Measurements from ENCODE around the gene EPHA5.
"Not testable (repeated sequence)": the region's sequence is repeated elsewhere in the genome, so short reads cannot be mapped to it uniquely, and the experiment has no call there.

EPHA5 gene

DNA sequence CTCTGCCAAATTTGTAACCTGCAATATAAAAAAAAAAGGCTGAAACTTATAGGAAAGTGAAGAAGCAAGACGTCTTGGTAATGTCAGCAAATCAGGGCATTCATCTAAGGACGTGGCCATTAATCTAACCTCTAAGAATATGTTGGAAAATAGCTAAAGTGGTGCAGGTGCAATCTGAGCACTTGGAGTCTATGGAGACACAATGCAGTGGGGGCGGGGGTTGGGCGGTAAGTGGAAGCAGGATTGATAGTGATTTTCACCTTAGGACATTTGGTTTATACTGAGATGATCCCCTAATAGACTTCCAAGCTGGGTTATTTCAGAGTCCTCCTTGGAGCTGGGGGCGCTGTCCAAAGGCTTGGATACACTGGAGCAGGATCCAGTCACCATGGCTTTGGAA is 283.4 kb downstream of the EPHA5 start:
- DNase-seq (ENCODE audit: low read depth in 2 of 3, low spot score in 2 of 3) = no peak

DNA sequence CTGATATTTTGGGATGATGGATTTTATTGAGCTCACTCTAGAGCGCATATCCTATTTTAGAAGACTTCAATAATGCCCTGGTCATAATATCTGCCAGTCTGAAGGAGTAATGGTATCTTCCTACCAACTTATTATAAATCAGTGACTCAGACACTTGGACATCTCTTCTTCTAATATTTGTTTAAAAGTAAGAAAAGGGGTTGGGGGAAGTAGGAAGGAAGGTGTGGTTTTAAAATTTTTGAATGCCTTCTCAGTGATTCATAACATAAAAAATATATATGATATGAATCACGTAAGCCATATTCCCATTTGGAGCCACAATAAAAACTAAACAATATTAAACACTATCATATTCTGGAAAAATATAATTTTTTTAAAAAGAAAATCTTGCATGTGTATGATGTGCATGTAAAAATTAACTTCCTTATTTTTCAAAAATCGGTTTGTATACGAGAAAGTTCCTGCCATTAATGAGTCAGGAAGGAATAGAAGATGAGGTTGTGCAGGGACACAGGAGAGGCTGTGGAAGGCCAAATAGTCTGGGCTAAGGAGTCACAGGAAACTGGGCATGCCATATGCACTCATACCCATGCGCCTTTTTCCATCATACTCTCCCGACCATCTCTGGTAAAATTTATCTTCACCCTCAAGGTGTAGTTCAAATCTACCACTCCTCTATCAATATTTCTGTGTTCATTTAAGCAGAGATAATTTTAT is 286.5 kb downstream of the EPHA5 start:
- DNase-seq (ENCODE audit: low read depth in 2 of 3, low spot score in 2 of 3) = no peak

DNA sequence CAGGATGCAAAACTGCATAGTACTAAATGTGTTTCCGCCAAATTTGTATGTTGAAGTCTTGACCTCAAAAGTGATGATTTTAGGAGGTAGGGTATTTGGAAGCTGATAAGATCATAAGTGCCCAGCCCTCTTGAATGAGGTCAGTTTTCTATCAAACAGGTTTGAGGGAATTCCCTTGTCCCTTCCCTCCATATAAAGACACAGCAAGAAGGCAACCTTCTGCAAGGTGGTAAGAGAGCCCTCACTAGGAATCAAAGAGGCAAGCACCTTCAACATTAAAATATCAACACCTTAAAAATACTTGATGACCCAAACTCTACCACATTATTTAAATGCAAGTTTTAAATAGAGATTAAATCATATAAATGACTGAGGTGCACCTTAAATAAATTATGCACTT is 288.6 kb downstream of the EPHA5 start:
- DNase-seq (ENCODE audit: low read depth in 2 of 3, low spot score in 2 of 3) = no peak

DNA sequence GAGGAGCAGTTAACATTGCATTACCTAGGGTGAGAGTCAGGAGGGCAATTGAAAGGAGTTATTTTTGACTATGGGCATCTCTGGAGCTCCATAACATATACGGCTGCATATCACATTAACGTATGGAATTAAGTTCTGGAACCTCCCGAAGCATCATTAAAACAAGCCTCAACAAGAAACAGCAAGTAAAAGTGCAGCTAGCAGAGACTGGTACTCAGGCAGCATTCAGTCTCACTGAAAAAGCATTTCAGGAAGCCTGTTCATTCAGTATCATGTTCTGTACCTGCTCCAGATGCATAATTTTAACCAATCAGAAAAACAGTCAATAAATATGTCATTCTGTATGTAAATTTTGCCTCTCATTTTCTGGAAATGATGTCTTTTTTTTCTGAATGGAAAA is 299.6 kb downstream of the EPHA5 start:
- DNase-seq (ENCODE audit: low read depth in 2 of 3, low spot score in 2 of 3) = no peak

- no peak for DNase-seq (ENCODE audit: low read depth in 2 of 3, low spot score in 2 of 3)
Measured at GRCh38 chr4:65367306-65367705, 303.0 kb downstream of the EPHA5 start.

GRCh38 chr4:65358914-65359313 is 311.4 kb downstream of the EPHA5 start:
- DNase-seq (ENCODE audit: low read depth in 2 of 3, low spot score in 2 of 3) = no peak

- no peak for DNase-seq (ENCODE audit: low read depth in 2 of 3, low spot score in 2 of 3)
Measured at GRCh38 chr4:65353098-65353497, 317.2 kb downstream of the EPHA5 start.

- no peak for DNase-seq (ENCODE audit: low read depth in 2 of 3, low spot score in 2 of 3)
Measured at GRCh38 chr4:65344278-65344825, 325.9 kb downstream of the EPHA5 start.

- DNase-seq (ENCODE audit: low read depth in 2 of 3, low spot score in 2 of 3) = no peak
Measured at GRCh38 chr4:65343342-65343741, 326.9 kb downstream of the EPHA5 start.

DNA sequence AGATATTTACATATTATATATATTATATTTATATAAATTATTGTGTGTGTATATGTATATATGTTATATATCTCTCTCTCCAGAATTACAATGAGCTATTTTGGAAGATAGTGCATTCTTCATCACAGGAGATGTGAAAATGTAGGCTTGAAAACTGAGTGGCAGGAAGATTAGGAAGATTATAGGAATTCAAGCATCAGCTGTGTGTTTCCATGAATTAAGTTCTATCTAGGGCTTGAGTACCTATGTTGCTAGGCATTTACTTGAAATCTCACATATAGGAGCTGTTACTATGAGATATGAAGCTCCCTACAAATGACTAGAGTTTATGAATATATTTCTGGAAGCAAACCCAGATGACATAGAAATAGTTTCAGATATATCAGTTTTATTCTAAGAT is 328.7 kb downstream of the EPHA5 start:
- no peak for DNase-seq (ENCODE audit: low read depth in 2 of 3, low spot score in 2 of 3)

GRCh38 chr4:65340382-65341109 is 329.7 kb downstream of the EPHA5 start:
- DNase-seq (ENCODE audit: low read depth in 2 of 3, low spot score in 2 of 3) = no peak

GRCh38 chr4:65337371-65337770 is 332.9 kb downstream of the EPHA5 start:
- no peak for DNase-seq (ENCODE audit: low read depth in 2 of 3, low spot score in 2 of 3)

- DNase-seq (ENCODE audit: low read depth in 2 of 3, low spot score in 2 of 3) = no peak
Measured at GRCh38 chr4:65336465-65336864, 333.8 kb downstream of the EPHA5 start.

DNA sequence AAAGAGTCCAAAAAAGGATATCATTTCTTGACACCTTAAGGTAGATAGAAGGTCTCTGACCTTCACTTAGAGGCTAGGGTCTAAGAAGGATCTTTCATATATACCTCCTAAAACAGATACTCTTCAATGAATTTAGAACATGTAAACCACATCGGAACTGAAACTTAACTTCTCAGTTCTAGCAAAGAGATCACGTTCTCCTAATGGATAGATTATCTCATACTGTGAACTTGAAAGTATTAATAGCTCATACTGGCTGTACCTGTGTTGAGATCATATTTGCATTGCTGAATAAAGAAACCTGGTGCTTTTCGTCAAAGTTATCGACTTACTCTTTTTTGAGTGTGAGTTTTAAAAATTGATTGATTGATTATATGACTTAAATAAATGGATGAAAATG is 353.8 kb downstream of the EPHA5 start:
- no peak for DNase-seq (ENCODE audit: low read depth in 2 of 3, low spot score in 2 of 3)

GRCh38 chr4:65311120-65311519 is 359.2 kb downstream of the EPHA5 start:
- DNase-seq (ENCODE audit: low read depth in 2 of 3, low spot score in 2 of 3) = no peak

GRCh38 chr4:65310586-65310985 is 359.7 kb downstream of the EPHA5 start:
- DNase-seq (ENCODE audit: low read depth in 2 of 3, low spot score in 2 of 3) = no peak

DNA sequence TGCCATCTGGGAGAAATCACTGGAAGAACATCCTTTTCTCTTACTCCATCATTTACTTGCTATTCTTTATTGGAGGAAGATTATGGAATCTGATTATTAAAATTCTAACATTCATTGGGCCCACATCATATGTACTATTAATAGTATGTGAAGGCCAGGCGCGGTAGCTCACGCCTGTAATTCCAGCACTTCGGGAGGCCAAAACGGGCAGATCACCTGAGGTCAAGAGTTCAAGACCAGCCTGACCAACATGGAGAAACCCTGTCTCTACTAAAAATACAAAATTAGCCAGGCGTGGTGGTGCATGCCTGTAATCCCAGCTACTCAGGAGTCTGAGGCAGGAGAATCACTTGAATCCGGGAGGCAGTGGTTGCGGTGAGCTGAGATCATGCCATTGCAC is 361.7 kb downstream of the EPHA5 start:
- not testable (repeated sequence) for DNase-seq (ENCODE audit: low read depth in 2 of 3, low spot score in 2 of 3)

DNA sequence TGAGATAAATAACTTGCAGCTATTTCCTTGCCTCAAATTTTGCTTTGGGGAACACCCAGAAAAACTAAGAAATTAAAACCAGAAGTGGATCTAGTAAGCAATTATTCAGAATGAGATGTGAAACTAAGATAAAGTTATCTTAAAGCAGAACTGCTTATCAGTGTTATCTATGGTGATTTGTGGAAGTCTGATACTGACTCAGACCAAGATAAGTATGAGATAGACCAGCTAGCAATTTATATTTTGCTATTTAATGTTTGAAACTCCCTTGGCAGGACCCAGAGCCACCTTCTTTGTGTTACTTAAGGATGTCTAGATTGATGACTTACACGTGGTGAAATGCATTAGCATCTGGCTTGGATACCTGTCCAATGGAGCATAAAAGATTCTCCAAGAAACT is 368.1 kb downstream of the EPHA5 start:
- DNase-seq (ENCODE audit: low read depth in 2 of 3, low spot score in 2 of 3) = no peak

DNA sequence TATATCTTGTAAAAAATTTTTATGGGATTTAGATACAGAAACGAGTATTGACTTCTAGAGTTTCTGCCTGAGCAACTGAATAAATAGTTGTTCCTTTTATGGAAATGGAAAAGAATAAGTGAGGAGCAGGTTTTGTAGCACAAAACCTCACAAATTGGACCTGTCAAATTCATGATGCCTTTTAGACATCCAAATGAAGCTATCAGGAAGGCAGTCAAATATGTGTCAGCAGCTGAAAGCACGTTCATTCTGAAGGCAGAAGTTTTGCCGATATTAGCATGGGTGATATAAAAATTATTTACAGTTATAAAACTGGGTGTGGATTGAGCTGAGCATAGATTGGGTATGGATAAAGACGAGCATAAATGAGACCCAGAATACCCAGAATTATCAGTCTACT is 374.0 kb downstream of the EPHA5 start:
- no peak for DNase-seq (ENCODE audit: low read depth in 2 of 3, low spot score in 2 of 3)

DNA sequence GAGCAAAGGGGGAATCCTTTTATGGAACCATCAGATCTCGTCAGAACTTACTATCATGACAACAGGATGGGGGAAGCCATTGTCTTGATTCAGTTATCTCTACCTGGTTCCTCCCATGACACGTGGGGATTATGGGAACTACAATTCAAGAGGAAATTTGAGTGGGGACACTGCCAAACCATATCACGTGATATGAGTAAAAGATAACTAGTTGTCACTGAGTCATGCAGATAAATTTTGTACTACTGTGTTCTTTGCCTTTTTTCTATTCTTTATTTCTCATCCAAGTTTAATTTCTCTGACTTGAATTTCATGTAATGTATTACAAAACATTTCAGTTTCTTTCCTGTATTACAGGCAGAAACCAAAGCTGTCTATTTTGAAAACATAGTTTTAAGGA is 383.2 kb downstream of the EPHA5 start:
- no peak for DNase-seq (ENCODE audit: low read depth in 2 of 3, low spot score in 2 of 3)

All from activated CD8-positive, alpha-beta memory T cell treated with anti-CD3 and anti-CD28 coated beads for 48 hours (primary cell).